ENCODE data around the gene KCNRG. TPM values are rescaled to one million over a fixed set of nuclear protein-coding genes. Genes with fewer than 3 reads are reported as not detected.
"Not testable (repeated sequence)": the region's sequence is repeated elsewhere in the genome, so short reads cannot be mapped to it uniquely, and the experiment has no call there.

KCNRG gene
- total and polyA plus RNA-seq, 2 experiments from 2014 or later, result 0.60 TPM; not detected in 1

DNA sequence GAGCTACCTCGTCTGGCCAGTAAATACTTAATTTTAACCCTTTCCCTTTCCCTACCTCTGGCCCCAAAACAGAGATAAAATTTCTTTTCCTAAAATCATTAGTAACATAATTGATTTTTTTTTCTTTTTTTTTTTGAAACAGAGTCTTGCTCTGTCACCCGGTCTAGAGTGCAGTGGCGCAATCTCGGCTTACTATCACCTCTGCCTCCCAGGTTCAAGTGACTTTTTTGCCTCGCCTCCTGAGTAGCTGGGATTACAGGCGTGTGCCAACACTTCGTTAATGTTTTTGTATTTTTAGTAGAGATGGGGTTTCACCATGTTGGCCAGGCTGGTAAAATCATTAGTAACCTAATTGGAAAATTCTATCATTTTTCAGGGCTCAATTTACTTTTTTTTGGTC lies 28.8 kb upstream of the KCNRG start:
- H3K36me3 Mint-ChIP-seq (ENCODE audit: low read depth), result no peaks in the 10 kb centered on the region
- H3K4me1 ChIP-seq (ENCODE audit: insufficient read depth), result peaks cover 8% of the 10 kb centered on the region; the same call in 1 of the 2 replicates
- no peaks in the 10 kb centered on the region for H3K79me2 ChIP-seq (replicated peaks; ENCODE audit: insufficient read depth)
- no peaks in the 10 kb centered on the region for H3F3A ChIP-seq (replicated peaks; ENCODE audit: low read depth)
- no peak overlapping the region for H3K4me3 ChIP-seq
- H3K27me3 ChIP-seq (ENCODE audit: insufficient read depth), result no peaks in the 10 kb centered on the region
- no peak for TF ChIP-seq CTCF (conservative IDR thresholded peaks at IDR 0.05; ENCODE audit: low read depth in 2 of 2)
- no peak for TF ChIP-seq ZNF114 (CRISPR knock-in tag; IDR thresholded peaks at IDR 0.05)
- TF ChIP-seq, protein P1, sequence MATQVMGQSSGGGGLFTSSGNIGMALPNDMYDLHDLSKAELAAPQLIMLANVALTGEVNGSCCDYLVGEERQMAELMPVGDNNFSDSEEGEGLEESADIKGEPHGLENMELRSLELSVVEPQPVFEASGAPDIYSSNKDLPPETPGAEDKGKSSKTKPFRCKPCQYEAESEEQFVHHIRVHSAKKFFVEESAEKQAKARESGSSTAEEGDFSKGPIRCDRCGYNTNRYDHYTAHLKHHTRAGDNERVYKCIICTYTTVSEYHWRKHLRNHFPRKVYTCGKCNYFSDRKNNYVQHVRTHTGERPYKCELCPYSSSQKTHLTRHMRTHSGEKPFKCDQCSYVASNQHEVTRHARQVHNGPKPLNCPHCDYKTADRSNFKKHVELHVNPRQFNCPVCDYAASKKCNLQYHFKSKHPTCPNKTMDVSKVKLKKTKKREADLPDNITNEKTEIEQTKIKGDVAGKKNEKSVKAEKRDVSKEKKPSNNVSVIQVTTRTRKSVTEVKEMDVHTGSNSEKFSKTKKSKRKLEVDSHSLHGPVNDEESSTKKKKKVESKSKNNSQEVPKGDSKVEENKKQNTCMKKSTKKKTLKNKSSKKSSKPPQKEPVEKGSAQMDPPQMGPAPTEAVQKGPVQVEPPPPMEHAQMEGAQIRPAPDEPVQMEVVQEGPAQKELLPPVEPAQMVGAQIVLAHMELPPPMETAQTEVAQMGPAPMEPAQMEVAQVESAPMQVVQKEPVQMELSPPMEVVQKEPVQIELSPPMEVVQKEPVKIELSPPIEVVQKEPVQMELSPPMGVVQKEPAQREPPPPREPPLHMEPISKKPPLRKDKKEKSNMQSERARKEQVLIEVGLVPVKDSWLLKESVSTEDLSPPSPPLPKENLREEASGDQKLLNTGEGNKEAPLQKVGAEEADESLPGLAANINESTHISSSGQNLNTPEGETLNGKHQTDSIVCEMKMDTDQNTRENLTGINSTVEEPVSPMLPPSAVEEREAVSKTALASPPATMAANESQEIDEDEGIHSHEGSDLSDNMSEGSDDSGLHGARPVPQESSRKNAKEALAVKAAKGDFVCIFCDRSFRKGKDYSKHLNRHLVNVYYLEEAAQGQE (IDR thresholded peaks at IDR 0.05; ENCODE audit: unreplicated experiment), result no peak
- no peak for TF ChIP-seq NANOG (IDR thresholded peaks at IDR 0.05; ENCODE audit: borderline replicate concordance)
- TF ChIP-seq ETS1 (IDR thresholded peaks at IDR 0.05), result no peak
- TF ChIP-seq POLR2AphosphoS5 (IDR thresholded peaks at IDR 0.05; ENCODE audit: low read depth), result no peak
- no peak for TF ChIP-seq ZNF462 (CRISPR knock-in tag; IDR thresholded peaks at IDR 0.05)
- TF ChIP-seq CREB1 (CRISPR knock-in tag; IDR thresholded peaks at IDR 0.05; ENCODE audit: low read depth), result no peak
- no peak for TF ChIP-seq EZH2 (IDR thresholded peaks at IDR 0.05; ENCODE audit: low read depth, unreplicated experiment)
- TF ChIP-seq STAT1 (IDR thresholded peaks at IDR 0.05; ENCODE audit: unreplicated experiment), result no peak
- DNase-seq (ENCODE audit: low spot score) (no peak), ATAC-seq (no peak)
- no peaks in the 10 kb centered on the region for H3K9me2 ChIP-seq (ENCODE audit: insufficient read depth)
- H3K27ac ChIP-seq (ENCODE audit: low read depth), result no peak overlapping the region
- H3K9me3 Mint-ChIP-seq, result no peaks in the 10 kb centered on the region
- H3K36me3 ChIP-seq (ENCODE audit: insufficient read depth), result no peaks in the 10 kb centered on the region
- no peaks in the 10 kb centered on the region for H4K20me1 ChIP-seq (replicated peaks; ENCODE audit: insufficient read depth)
- H3K4me3 Mint-ChIP-seq, result no peak overlapping the region
- H3K4me1 Mint-ChIP-seq, result peaks cover 10% of the 10 kb centered on the region
- H3K27me3 Mint-ChIP-seq (ENCODE audit: insufficient read depth, low read depth, poor library complexity), result peaks cover 5% of the 10 kb centered on the region
- H3K27ac Mint-ChIP-seq, result no peak overlapping the region
- H2AFZ ChIP-seq, result no peak overlapping the region
- H3K4me2 ChIP-seq, result no peak overlapping the region

- not testable (repeated sequence) for H3K9me3 Mint-ChIP-seq; H3K27me3 Mint-ChIP-seq (ENCODE audit: insufficient read depth, low read depth, poor library complexity); DNase-seq (ENCODE audit: low spot score); H3K4me3 ChIP-seq; H3F3A ChIP-seq (replicated peaks; ENCODE audit: low read depth); H3K4me2 ChIP-seq; H3K27ac Mint-ChIP-seq; H3K4me1 ChIP-seq (ENCODE audit: insufficient read depth); ATAC-seq; H3K79me2 ChIP-seq (replicated peaks; ENCODE audit: insufficient read depth); H3K36me3 ChIP-seq (ENCODE audit: insufficient read depth); H3K27ac ChIP-seq (ENCODE audit: low read depth); H3K36me3 Mint-ChIP-seq (ENCODE audit: low read depth); H4K20me1 ChIP-seq (replicated peaks; ENCODE audit: insufficient read depth); H3K9me2 ChIP-seq (ENCODE audit: insufficient read depth); H3K4me3 Mint-ChIP-seq; H2AFZ ChIP-seq
- peaks cover 15% of the 10 kb centered on the region for H3K27me3 ChIP-seq (ENCODE audit: insufficient read depth)
- peaks cover 18% of the 10 kb centered on the region for H3K4me1 Mint-ChIP-seq
Observed at GRCh38 chr13:49990612-49991011, 24.6 kb upstream of the KCNRG start.
